GM19193 (cell line): ENCODE measurements around the gene FANK1.

Source experiments
- POLR2A ChIP-seq: IDR thresholded peaks from 4 replicates; pipeline ENCODE4 v1.6.1; 2011; ENCODE audit not compliant: insufficient read depth, insufficient read length; ENCODE audit errors: extremely low read depth

FANK1 gene

DNA sequence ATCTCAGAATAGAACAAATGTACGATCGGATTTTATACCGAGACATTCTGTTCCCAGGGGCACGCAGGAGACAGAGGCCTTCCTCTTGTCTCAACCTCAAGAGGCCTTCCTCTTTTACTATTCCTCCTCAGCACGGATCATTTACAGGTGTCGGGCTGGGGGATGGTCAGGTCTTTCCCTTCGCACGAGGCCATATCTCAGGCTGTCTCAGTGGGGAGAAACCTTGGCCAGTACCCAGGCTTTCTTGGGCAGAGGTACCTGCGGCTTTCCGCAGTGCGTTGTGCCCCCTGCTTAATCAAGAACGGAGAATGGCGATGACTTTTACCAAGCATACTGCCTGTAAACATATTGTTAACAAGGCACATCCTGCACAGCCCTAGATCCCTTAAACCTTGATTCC is 44.2 kb downstream of the FANK1 start:
- no peak for TF ChIP-seq POLR2A

DNA sequence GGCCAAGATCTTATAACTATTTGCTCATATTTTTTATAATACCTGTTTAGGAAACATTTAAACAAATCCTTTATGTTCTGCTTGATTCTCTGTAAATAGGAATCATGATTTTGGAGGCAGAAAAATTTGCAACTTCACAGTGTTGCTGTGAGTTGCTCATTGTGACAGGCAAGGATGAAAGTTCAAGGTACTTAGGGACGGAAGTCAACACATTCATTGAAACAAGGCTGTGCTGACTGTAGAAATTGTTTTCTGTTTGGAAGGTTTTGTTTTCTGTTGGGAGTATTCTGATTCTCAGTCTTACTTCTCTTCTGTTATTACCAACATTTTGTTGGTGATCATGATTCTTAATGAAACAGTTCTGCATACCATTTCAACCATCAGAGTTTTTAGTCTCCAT is 54.9 kb downstream of the FANK1 start:
- no peak for TF ChIP-seq POLR2A

DNA sequence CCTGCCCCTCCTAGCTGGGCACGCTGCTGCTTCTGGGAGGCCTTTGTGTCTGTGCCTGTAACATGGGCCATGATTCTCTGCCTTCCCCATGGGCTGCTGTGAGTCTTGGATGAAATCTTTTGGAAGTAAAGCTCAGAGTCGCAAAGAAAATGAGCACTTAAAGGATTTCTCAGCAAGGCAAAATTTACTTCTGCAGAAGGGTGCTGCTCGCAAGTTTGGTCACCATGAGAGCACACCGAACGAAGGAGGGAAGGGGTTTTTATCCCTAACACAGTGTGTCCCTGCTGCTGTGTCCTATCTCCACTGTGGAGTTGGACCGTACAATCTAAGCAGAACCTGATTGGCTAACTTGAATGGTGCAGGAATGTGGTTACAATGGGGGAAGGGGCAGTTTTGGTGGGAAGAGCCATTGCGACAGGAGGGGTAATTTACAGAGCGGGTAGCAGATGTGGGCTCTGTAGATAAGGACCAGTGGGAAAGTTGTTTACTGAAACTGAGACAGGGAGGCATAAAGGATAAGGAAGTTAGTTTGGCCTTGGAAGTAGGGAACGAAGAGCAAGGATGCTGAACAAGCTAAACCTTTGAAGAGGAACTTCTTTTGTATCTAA is 57.5 kb downstream of the FANK1 start:
- no peak for TF ChIP-seq POLR2A

DNA sequence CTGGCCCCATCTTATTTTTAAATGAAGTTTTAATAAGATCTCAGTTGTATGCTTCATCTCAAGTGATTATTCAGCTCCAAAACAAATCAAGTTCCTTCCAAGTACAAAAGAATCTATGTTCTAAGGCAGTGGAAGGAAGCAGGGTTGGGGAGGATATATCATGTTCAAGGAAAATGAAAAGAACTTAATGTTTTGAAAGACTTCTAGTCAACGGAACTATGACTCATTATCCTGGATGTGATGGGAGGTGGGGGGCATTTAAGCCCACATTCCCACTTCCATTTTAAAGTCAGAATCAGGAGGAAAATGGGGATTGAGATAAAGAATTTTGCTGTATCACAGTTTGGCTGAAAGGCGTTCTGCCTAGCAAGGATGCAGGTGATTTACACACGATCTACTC is 59.4 kb downstream of the FANK1 start:
- TF ChIP-seq POLR2A, result no peak

DNA sequence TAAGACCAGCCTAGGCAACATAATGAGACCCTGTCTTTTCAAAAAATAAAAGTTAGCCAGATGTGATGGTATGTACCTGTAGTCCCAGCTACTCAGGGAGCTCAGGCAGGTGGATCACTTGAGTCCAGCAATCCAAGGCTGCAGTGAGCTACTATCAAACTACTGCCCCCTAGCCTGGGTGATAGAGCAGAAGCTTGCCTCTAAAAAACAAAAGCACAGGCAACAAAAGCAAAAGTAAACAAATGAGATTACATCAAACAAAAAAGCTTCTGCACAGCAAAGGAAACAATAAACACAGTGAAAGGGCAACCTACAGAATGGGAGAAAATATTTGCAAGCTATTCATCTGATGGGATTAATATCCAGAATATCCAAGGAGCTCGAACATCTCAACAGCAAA is 65.4 kb downstream of the FANK1 start:
- TF ChIP-seq POLR2A, result no peak

DNA sequence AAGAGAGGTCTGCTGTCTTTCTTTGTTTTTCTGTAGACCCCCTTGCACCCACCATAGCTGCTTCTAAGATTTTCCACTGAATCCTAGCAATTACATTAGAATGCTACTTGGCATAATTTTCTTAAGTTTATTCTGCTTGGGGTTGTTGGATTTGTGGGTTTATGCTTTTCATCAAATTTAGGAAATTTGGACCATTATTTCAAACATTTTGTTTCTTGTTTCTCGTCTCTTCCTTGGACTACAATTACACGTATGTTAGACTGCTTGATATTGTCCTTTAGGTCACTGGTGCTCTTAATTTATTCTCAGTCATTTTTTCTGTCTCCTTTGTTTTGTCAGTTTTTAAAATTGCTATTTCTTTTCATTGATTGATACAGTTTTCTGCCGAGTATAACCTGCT is 65.8 kb downstream of the FANK1 start:
- no peak for TF ChIP-seq POLR2A

DNA sequence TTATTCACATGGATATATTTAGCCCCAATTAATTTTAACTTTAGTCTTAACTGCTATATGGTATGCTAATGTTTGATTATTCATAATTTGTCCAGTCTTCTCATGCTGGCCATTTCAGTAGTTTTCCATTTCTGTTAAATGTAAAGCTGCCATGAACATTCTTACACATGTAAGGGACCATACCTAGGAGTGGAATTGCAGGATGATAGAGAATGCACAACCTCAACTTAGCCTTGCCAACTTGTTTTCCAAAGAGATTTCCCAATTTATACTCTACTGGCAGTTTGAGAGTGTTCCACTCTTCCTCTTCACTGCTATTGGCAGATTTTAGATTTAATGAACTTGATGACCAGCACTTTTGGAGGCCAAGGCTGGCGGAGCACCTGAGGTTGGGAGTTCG is 68.2 kb downstream of the FANK1 start:
- no peak for TF ChIP-seq POLR2A

DNA sequence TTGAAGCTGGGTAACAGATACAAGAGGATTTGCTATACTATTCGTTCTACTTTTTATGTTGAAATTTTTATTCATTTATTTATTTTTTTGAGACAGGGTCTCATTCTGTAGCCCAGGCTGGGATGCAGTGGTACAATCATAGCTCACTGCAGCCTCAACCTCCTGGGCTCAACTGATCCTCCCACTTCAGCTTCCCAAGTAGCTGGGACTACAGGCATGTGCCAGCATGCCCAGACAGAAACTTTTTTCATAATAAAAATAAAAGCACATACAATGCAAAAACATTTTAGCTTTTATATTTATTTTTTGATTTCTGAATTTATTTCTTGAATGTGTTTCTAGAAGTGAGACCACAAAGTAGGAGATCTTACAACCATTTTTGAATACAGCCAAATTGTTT is 71.2 kb downstream of the FANK1 start:
- no peak for TF ChIP-seq POLR2A

DNA sequence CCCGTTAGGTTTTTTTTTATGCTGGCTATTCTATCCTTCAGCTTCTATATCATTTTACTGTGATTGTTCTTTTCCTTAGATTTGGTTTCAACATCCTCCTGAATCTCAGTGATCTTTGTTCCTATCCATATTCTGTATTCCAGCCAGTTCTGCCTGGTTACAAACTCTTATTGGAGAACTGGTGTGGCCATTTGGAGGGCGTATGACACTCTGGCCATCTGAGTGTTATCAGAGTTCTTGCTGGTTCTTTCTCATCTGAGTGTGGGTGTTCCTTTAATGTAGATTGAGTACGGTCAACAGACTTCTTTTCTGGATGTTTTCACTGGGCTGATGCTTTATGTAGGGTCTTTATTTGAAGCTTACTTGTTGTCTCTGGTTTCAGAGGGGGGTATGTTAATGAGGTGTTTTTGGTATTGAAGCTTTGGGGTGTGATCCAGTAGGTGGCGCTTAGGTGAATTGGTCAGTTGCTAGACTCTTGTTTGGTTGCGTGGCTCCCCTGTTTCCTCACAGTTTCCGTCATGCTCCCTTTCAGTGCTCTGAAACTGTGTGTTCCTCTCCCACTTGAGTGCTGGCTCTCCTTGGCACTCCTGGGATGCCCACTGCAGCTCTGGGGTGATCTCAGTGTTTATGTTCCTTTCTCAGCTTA is 80.7 kb downstream of the FANK1 start:
- TF ChIP-seq POLR2A, result no peak

DNA sequence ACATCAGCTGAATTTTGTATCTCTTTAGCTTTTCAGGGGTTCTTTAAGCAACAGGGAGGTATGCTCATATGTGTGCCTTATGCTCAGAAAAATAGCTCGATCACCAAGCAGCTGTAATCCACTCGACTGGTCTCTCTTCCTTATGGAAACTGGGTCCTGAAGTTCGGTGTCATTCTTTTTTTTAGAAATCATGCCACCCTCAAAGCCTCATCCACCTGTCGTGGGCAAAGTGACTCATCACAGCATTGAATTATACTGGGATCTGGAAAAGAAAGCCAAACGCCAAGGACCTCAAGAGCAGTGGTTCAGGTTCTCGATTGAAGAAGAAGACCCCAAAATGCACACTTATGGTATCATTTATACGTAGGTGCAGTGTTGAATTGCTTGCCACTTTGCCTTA is 83.6 kb downstream of the FANK1 start:
- TF ChIP-seq POLR2A, result no peak

DNA sequence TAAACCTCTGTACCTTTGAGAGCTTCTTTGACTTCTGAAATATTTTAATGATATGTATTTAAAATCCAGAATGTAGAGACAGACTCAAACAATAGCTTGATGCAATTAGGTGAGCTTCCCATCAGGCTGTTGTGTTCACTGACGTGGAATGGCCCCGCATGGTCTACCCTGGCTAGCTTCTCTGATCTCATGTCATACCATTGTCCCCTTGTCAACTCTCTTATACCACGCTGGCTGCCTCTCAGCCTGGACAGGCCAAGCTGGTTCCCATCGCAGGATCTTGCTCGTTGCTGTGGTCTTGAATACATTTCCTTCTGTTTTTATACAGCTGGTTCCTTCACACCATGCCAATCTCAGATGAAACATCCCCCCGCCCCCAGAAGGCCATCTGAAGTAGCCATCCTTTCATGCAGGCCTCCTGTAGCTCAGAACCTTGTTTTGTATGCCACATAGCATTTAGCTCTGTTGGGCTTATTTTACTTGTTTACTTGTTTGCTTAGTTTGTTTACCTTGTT is 84.2 kb downstream of the FANK1 start:
- no peak for TF ChIP-seq POLR2A

DNA sequence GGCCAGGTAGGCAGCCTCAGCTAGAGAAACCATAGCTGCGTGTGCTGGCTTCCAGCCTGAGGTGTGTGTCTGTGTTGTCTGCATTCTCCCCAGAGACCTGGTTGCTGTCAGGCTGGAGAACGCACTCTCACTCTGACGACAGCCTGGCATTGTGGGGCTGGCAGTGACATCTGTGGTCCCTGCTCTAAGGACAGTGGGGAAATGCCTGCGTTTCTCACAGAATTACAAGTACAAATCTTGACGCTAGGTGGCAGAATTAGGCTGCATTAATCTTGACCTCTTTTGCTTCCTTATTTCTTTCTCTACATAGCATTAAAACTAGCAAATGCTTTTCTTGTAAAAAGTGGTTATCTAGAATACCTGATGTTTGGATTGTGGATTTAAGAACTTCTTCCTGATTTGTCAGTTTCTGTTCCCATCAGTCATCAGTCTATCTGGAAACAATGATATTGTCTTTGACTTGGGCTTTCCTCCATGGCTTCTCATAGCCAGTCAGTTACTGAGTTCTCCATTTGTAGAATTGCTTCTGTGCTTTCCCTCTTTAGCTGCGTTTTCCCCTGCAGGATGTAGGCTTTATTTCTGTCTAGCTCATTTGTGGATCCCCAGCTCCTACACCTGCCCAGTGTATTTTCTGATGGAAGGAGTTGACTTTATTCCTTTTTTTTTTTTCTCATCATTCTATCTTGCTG is 86.0 kb downstream of the FANK1 start:
- no peak for TF ChIP-seq POLR2A

DNA sequence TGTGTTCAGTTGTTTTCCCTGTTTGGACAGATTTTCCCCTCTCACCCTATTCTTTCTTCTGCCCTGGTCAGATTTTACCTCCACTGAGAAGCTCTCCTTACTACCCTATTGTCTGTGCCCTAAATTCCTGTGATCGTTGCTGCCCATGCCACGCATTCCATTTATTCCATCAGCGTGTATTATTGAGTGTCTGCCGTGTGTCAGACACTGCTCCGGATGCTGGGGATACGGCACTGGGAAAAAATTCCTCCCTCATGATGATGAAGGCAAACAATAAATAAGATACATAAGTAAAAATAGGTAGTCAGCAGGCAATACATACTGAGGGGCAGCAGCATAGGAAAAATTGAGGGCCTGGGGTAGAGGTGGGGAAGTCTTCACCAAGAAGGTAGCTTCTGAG is 86.8 kb downstream of the FANK1 start:
- TF ChIP-seq POLR2A, result no peak

DNA sequence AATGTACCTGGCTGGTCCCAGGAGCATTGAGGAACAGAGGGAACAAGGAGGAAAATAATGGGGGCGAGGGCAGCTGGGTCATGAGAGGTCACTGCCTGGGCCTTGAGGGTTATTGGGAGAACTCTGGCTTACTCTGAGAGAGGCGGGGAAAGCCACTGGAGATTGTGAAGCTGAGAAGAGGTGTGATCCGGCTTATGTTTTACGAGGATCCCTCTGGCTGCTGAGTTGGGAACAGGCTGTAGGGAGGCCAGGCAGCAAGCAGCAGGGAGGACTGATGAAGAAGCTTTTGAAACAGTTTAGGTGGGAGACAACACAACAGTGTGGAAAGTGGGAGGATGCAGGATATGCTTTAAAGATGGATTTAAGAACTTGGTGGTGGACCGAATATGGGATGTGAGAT is 87.3 kb downstream of the FANK1 start:
- no peak for TF ChIP-seq POLR2A

DNA sequence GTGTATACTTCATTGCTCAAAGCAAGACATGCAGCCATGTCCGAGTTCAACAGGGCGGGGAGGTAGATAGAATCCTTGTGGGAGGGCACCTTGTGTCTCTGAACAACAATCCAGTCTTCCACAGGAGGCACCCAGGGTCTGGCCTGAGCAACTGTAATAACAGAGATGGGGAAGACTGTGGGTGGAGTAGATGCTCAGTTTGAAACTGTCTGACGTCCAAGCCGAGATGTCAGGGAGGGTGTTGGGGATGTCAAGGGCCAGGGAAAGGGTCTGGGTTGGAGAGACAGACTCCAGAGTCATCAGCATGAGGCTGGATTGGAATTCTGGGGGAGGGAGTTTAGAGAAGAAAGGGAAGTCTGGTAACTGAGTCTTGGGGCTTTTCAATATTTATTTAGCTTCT is 88.0 kb downstream of the FANK1 start:
- TF ChIP-seq POLR2A, result no peak
